GM19455 (cell line): Measurements from ENCODE around the gene SLC6A1.

Experiments used
- ATAC-seq: cut with Tn5 transposase; IDR thresholded peaks from one replicate; pipeline ENCODE4 v1.9.1; 2021; ENCODE audit not compliant: unreplicated experiment

SLC6A1 gene

DNA sequence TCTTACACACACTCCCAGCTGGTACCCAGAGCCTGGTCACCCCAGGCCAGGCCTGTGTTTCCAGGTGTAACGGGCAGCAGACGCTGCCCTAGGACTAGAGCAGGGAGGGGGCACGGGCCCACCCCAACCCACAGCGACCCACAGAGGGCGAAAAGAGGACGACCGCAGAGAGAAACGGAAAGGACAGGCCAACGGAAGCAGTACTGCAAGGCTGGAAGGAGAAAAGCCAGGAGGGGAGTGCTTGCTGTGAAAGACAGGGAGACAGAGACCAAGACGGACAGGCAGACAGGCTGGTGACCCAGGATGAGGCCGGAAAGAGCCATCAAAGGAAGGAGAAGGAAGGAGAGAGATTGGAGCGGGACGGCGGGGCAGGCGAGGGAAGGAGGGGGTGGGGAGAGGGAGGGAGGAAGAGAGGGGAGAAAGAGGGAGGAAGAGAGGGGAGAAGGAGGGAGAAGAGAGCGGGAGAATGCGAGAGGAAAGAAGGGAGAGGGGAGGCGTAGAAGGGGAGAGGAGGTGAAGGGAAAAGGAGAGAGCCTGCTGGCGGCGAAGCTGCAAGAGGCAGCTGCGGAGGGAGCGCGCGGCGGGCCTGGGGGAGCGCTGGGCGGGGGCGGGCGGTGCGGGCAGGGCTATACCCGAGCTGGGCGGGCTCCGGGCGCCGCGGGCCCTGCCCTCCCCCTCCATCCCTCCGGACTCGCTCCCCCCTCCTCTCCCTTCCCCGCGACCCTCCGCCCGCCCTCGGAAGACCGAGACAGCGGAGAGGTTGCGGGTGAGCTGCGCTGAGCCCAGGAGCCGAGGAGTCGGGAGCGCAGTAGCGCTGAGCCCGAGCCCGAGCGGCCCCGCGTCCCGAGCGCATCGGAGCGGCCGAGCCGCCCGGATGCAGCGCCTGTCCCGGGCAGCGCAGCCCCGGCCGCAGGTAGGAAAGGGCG lies at the start of gene SLC6A1:
Gene SLC6A1, plus strand, starts transcription at position 732 of the 926 bp plus-strand sequence. CDS start 24,464 bp downstream, outside the sequence.
- ATAC-seq, result no peak

DNA sequence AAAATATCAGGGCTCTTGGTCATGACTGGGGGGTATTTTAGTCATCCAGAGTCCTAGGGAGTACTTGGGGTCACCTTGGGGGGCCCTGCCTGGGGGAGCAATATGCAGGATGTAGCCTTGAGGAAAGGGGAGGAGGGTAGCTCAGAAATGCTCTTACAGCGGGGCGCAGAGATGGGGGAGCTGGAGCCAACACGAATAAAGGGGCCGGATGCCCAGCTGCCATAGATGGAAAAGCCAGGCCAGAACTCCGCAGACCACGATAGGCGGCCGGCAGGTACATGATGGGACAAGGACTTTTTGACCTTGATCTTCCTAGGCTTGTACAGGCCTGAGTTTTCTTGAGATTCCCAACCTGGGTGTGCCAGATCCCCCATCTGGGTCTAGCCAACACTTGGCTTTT lies 47.7 kb upstream of the SLC6A1 start:
- ATAC-seq, result no peak

DNA sequence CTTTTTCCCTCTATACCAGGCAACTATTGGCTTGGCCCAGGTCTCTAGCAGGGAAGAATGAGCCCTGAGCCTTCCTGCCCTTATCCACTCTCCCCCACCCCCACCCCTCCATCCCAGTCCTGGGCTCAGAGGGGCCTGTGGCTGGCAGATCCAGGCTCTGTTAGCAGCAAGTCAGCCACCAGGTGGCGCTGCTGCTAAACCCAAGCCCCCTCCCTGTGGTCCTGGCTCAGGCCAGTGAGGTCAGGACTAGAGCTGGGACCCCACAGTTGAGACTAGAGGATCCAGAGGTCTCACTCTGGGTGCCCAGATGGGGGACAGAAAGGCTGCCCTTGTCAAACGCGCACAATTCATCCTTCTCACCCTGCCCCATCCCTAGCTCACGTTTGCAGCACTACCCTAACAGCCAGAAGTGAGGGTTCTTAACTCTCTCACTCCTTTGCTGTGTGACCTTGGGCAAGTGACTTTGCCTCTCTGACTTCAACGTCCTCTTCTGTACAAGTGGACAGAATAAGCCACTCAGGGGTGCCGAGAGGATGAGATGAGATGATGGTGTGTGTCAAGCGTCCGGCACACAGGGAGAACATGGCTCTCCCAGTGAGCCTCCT lies 46.8 kb upstream of the SLC6A1 start:
- no peak for ATAC-seq

DNA sequence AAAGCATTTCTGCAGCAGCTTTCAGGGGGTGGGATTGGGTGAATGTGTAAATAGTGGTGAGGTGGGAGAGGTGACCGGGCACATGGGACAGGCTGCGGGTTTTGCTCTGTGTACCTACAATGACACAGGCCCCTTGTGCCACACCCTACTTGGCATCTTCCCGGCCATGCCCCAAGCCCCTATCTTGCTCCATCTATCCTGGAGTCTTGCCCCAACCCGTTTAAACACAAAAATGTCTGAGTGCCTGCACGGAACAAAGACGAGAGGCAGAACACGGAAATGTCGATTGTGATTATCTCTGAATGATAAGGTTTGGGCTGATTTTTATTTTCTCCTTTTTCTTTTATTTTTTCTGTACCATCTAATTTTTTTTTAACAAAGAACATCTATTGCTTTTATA lies 46.0 kb upstream of the SLC6A1 start:
- ATAC-seq, result no peak

DNA sequence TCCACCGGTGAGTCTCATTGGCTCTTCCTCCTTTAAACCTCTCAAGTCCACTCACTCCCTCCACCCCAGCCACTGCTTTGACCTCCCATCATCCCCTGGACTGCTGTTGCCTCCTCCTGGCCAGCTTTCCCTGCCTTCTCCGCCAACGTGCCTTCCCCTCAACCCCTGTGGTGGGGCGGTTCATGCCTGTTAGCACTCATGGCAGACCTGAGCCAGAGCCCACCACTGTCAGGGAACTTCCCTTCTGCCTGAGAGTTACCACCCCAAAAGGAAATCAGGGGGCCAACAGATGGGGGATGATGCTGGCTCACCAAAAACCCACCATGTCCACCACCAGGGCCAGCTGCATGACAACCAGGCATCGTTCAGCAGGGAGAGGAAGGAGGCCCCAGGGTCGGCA lies 44.2 kb upstream of the SLC6A1 start:
- ATAC-seq, result no peak

DNA sequence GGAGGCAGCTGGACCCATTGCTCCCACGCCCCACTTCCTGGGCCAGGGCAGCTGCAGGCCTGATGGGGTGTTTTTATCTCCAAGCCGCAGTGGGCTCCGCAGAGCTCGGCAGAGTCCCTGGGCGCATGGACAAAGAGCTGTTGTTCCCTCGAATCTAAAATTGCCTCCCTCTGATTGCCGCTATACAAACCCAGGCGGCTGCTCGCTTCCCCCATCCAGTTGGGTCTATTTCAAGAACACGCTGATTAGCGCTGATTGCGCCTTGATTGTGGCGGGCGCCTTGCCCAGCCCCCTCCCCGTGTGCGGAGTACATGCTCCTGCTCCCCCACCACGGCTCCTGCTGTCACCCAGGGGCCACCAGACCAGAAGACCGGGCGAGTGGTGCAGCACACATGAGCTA lies 43.4 kb upstream of the SLC6A1 start:
- ATAC-seq, result no peak

DNA sequence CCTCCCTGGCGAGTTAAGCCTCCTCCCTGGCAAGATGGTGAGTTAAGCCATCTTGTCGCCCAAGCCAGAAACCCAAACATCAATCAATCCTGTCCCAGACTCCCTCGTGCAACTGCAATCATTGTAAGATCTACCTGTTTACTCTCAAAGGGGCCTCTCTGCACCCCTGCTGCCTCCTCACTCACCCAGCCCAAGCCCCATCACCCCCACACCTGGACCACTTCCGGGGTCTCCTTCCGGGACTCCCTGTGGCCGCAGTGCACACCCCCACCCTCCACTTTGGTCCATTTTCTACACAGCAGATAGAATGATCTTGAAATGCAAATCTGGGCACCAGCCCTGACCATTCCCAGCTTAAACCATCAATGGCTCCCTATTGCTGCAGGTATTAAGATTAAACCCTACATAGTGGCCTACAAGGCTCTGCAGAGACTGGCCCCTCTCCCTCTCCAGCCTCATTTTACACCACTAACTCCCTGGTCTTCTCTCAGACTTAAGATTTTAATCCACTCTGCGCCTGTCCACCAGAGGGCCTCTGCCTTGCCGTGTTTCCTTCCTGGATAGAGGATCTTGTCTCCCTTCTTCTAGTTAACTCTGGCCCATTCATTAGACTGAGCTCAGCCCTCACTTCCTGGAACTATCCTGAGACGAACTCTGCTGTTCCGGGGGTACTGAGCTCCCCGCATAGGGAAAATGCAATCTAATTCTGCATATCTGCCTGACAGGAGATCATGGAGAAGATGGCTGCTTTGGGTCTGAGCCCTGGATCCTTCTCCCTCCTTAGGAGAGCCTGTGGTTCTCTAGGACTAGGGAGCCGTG lies 41.9 kb upstream of the SLC6A1 start:
- no peak for ATAC-seq

DNA sequence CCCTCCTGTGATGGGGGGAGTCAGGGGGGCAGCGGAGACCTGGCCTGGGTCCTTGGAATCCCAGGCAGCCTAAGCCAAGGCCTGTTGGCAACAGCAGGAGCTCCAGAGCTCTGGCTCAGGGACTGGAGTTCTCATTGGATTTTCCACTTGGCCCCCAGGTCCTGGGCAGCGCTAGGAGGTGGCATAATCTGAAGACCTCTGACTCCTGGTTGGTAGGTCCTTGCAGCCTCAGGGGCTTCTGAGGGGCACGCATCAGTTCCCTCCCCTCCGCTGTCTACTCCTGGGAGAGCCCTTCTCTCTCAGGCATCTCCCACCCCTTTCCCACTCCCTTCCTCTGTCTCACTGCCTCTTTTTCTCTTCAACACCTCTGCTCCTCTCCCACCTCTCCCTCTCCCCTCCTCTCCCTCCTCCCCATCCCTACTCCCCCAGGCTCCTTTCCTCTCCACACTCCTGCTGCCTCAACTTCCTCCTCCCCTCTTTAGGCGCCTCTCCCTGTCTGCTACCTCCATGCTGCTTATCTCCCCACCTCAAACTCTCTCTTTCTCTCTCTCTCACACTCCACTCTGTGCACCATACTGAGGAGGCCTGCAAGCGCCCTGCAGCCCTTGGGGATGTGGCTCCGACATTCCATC lies 41.1 kb upstream of the SLC6A1 start:
- no peak for ATAC-seq

DNA sequence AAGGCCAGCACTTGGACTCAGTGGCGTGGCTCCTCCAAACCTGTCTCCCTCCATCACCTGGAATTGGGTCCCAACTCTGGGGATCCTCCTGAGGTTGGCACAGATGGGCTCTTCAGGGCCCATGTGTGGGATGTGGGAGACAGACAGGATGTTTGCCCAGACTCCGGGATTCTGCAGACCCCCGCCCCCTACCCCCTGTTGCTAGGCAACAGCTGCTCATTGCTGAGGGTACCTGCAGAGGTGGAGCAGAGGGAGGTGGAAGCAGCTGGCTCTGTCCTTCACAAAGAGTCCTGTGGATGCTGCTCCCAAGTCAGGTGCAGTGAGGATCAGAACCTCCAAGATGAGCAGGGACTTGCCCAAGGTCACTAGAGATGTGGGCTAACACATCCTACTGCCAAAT lies 40.0 kb upstream of the SLC6A1 start:
- ATAC-seq, result no peak

DNA sequence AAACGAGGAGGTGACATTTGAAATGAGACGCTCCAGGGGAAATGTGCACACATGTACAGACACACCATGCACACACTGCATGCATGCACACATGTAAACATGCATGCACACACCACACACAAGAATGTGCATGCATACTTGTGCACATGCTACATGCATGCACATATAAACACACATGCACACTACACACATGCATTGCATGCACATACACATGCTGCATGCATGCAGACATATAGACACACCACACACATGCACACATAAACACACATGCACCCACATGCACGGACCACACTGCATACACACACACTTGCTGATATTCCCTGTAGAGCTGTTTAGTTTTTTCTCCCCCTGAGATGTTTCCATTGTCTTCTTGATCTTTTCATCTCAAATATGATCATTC lies 37.8 kb upstream of the SLC6A1 start:
- ATAC-seq, result no peak

DNA sequence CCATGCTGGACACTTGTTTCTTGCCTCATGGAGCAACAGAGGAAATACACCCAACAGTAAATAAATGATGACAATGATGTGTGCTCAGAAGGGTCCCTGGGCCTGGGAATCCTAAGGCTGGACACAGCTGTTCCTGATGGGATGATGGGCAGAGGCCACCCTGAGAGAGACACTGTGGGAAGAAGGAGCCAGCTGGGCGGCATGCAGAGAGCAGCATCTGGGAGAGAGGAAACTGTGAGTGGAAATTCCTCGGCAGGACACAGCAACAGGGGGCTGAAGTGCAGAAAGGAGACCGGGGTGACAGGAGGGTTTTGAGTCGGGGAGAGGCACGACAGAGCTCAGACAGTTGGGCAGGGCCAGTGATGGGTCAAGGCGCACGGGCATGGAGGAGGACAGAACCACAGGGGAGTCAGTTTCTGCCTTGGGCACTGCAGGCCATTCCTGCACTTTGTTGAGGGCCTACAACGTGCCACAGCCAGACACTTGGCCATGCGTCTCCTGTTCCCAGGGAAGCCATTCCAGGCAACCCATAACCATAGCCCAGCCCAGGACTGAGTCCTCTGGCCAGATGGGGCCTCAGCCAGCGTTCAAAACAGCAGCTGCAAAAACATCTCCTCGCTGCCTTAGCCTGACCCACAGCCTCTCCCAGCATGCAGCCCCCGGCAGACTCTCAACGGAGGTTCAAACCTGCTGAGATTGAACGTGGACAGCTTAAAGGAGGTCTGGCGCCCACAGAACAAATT lies 36.7 kb upstream of the SLC6A1 start:
- no peak for ATAC-seq

DNA sequence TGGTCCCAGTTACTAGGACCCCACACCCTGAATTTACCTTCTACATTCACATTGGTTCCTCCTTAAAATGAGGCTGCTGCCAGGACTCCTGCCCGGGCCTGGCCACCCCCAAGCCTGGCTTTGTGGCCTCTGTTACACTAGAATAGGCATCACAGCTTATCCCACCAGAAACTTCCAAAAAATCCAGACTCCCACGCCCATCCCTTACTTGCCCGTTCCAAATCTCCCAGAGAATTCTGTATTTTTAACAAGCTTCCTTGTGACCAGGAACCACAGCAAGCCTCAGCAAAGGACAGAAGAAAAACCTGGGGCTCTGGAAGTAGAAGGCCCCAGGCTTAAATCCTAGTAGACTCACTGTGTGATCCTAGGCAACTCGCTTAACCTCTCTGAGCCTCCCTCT lies 36.0 kb upstream of the SLC6A1 start:
- no peak for ATAC-seq

DNA sequence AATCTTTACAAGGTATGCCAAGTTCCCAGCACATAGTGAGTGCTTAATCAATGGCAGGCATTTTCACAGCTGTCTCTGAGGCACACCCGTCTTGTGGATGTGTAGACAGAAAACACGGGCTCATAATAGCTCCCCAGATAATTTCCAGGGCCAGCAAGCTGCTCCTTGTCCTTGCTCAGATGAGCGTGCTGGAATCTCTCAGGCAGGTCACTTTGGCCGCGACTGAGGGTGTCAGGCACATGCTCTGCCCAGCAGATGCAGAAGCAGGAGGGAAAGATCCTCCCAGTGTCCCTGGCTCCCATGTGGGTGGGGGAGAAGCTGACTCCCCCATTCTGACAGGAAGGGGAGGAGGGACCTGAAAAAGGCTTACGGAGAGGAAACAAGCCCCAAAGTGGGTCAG lies 35.6 kb upstream of the SLC6A1 start:
- ATAC-seq, result no peak

DNA sequence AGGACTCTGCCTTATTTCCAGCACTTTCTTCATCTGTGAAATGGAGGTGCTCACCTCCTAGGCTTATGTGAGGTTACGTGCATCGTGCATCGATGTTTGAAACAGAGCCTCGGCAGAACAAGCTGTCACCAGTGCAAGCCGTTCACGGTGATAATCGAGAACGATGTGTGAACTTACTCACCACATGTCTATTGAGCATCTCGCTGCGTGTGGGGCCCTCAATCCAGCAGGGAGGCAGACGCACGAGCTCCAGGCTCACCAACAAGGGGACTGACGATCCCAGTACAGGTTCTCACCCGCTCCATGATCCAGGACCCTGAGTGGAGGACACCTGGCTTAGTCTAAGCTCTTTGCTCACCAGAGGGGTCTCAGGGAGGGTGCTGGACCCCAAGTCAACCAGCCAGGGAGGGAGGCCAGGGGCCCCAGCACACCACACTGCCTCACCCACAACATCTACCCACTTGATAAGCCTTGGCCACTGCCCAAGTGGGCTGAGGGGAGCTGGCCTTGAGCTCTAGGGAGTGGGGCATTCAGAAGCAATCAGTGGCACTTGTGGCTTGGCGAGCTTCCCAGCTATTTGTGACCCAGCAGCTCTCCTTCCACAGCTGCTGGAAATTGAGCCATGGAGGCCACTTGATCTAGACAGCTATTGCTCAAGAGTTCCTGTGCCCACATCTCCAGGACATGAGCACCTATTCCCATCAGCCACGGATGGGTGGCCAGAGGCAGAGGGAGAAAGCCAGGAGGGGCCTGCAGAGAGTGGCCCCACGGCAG lies 34.4 kb upstream of the SLC6A1 start:
- no peak for ATAC-seq

DNA sequence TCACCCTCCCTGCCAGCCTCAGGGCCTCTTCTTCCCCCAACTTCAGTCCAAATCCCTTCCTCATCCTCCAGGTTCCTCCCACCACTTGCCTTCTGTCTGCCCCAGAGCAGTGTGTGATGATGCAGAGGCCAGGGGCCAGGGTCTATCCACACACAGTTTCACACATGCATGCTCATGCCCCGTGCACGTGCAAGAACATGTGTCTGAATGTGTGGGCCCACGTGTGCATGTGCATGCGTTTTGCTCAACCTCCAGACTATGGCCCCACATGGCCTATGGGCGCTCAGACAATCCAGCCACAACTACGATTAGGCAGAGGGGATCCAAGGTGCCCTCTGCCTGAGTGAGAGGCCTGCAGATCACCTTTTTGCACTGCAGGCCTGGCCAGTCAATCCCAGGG lies 32.3 kb upstream of the SLC6A1 start:
- ATAC-seq, result no peak

DNA sequence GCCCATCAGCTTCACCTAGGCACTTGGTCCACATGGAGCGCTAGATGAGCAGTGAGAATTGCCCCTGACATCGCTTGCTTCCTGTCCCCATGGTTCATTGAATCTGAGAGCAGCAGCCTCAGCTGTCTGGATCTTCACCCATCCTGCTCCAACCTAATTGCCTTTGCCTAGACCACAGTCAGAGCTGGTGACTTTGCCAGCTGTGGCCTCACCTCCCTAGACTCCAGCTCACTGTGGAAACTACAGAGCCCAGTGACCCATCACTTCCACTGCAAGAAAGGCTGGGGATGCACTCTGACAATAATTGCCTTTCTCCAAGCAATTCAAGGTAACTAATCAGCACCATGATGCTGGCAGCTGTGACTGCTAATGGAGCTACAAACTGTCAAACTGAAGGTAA lies 30.6 kb upstream of the SLC6A1 start:
- ATAC-seq, result no peak

DNA sequence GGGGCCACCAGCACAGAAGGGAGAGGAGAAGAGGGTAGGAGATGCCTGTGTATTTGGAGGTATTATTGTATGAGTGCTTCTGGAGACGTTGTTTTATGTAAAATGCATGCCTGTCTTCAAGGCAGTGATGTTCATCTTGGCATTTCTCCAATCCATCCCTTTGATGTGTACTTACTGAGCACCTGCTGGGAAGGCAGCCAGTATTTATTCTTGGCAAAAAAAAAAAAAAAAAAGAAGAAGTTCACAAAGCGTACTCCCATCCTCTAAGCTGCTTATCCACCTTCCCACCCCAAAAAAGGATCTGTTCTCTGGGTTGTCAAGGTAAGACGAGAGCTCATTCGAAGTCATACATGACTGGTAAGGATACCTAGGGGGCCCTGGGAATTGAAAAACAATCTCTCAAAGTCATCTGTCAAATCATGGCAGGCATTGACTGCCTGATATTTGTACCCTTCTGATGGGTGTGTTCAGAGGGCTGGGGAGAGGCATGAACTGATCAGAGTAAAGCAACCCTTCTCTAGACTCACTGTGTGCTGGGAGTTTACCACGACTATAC lies 30.0 kb upstream of the SLC6A1 start:
- ATAC-seq, result no peak

DNA sequence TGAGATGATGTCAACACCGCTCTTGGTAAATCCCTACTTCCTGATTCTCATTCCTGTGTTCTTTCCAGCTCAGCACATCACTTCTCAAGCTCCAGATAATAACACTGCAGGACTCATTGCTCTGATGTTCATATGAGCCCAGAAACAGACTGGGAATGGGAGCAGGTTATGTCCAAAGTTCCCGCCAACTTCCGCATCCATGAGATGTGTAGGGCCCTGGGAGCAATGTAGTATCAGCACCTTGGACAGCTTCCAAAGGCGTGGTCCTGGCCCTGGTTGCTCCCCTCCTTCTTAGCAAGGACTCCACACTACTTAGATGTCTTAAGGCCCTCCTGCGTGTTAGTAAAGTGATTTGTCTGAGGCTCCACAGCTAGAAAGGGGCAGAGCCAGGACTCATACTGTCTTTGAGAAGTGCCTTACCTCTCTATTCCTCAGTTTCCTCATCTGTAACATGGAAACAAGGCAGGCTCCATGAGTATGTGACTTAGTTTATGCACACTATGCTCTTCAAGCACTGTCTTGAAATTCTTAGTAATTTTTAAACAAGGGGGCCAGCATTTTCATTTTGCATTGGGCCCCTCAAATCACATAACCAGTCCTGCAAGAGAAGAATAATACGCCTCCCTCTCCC lies 27.9 kb upstream of the SLC6A1 start:
- ATAC-seq, result no peak

DNA sequence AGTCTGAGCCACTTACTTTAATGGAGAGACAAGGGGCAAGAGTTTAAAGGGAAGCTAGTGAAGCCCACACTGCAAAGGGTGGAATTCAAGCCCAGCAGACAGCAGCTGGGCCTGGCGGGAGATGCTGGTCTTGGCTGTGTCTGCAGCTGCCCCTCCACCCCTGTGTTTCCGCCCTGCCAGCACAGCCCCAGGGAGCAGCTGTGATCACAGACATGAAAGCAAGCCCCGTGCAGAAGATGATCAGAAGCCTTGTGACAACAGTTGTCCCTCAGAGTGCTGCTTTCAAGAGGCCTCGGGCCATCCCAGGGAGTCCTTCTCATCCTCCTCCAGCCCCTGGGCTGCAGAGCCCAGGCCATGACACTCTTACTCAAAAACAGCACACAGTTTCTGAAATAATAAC lies 24.1 kb upstream of the SLC6A1 start:
- no peak for ATAC-seq
